Measurements from ENCODE around the gene ATXN7L3.

ATXN7L3 gene

DNA sequence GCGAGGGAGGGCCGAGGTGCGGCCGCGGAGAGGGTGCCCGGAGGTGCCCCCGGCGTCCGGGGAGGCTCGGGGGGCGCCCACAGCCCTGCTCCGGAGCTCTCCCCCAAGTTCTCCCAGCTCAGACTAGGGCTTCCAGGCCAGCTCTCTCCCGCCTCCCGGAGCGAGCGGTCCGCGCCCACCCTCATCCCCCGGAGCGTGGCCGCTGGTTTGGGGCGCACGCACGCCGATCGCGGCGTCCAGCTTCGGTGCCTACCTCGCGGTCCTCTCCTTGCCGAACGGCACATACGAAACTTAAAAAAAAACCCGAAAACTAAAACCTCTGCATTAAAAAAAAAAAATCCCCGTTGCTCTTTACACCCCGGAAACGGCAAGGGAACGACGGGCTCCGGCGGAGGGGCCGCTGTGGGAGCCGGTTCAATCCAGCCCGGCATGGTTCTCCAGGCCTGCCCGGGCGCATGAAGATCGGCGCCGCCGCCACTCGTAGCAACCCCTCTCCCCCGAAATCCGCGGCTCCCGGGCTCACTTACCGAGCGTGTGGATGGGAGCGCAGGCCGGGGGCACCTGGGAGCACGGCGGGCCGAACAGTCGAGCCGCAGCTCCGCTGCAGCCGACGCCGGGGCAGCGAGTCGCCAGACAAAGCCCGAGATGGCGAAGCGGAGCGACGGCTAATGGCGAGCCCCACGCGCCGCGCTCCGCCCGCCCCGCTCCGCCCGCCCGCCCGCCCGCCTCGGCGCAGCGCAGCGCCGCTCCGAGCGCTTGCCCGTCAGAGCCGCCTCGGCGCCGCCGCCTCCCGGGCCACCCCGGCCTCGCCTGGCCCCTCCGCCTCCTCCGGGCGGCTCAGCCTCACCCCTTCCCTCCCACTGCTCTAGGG lies 20.8 kb upstream of the ATXN7L3 start:
- Histone ChIP-seq H3K4me3 (peak overlapping the region; percentile 98), H3K36me3 (ENCODE audit: insufficient read depth, low read length) (peaks cover 22% of the 10 kb centered on the region), H3K27ac (peak overlapping the region; percentile 98), H3K9me3 (ENCODE audit: low read depth, low read length) (no peaks in the 10 kb centered on the region), H3K9ac (ENCODE audit: insufficient read length) (peak overlapping the region; percentile 99)
- no peak for TF ChIP-seq EZH2 (IDR thresholded peaks at IDR 0.05)
- TF ChIP-seq POLR2AphosphoS5 (IDR thresholded peaks at IDR 0.05; ENCODE audit: borderline replicate concordance, low read depth, low read length) = peak; percentile 51; the same call in 1 of the 2 replicates
- DNase-seq (ENCODE audit: low read depth, low spot score) = no peak

DNA sequence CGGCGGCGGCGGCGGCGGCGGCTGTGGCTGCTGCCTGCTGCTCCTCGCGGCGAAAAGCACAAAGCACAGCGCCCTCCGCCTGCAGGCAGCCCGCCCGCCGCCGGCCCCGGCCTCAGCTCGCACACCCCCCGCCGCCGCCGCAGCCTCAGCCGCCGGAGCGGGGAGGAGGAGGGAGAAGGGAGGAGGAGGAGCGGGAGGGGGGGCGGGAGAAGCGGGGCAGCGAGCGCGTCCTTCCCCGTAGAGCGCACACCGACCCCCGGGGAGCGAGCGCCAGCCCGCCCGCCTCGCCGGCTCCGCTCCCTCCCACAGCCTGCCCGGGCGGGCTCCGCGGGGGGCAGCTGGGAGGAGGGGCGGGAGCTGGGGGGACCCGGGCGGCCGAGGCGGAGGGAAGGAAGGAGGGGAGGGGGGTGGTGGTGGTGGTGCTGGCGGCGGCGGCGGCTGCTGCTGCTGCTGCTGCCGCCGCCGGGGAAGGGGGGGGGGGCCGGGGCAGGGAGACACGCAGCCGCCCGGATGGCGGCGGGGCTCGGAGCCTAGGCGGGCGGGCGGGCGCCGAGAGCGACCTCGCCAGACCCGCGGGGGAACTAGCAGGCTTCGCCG lies 20.0 kb upstream of the ATXN7L3 start, which contains the start of gene UBTF:
UBTF (minus strand) TSS at position 60 of the 597 bp plus-strand sequence. CDS start 1,446 bp downstream, outside the sequence.
- Histone ChIP-seq H3K36me3 (ENCODE audit: insufficient read depth, low read length) (peaks cover 30% of the 10 kb centered on the region), H3K4me3 (peak within 1 kb of the TSS; percentile 98), H3K9ac (ENCODE audit: insufficient read length) (peak within 1 kb of the TSS; percentile 99), H3K9me3 (ENCODE audit: low read depth, low read length) (no peaks in the 10 kb centered on the region), H3K27ac (peak within 1 kb of the TSS; percentile 98)
- TF ChIP-seq FOXP2 (optimal IDR thresholded peaks at IDR 0.05; ENCODE audit: control extremely low read depth, extremely low read length, insufficient read depth) (no peak), POLR2AphosphoS5 (IDR thresholded peaks at IDR 0.05; ENCODE audit: borderline replicate concordance, low read depth, low read length) (0 out of 2 replicates have a peak, but pooled peaks have one; percentile 2), EZH2 (IDR thresholded peaks at IDR 0.05) (no peak)
- DNase-seq (ENCODE audit: low read depth, low spot score) = no peak

DNA sequence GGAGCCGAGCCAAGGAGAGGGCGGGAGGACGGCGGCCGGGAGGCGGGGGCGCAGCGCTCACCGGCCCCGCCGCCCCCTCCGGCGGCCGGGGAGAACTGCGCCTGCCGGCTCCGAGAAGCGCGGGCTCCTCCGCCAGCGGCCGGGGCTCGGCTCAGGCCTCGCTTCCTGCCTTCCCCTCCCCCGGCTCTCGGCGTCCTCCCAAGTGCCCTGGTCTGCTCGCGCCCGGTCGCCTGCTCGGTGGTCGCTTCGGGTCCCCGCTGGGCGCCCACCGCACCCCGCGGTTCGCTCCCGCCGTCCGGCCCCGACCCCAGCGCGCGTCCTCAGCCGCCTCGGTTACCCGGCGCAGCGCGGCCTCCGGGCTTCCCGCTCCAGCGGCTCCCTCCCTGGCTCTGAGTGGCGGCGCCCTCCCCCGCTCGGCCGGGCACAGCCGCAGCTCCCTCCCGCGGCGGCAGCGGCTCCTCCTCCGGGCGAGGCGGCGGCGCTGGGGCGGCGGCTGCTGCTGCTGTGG lies 19.5 kb upstream of the ATXN7L3 start:
- Histone ChIP-seq H3K36me3 (ENCODE audit: insufficient read depth, low read length) (peaks cover 35% of the 10 kb centered on the region), H3K9ac (ENCODE audit: insufficient read length) (peak overlapping the region; percentile 93), H3K27ac (peak overlapping the region; percentile 98), H3K9me3 (ENCODE audit: low read depth, low read length) (no peaks in the 10 kb centered on the region), H3K4me3 (peak overlapping the region; percentile 98)
- no peak for DNase-seq (ENCODE audit: low read depth, low spot score)
- TF ChIP-seq FOXP2 (optimal IDR thresholded peaks at IDR 0.05; ENCODE audit: control extremely low read depth, extremely low read length, insufficient read depth) = no peak
- no peak for TF ChIP-seq POLR2AphosphoS5 (IDR thresholded peaks at IDR 0.05; ENCODE audit: borderline replicate concordance, low read depth, low read length)
- no peak for TF ChIP-seq EZH2 (IDR thresholded peaks at IDR 0.05)

DNA sequence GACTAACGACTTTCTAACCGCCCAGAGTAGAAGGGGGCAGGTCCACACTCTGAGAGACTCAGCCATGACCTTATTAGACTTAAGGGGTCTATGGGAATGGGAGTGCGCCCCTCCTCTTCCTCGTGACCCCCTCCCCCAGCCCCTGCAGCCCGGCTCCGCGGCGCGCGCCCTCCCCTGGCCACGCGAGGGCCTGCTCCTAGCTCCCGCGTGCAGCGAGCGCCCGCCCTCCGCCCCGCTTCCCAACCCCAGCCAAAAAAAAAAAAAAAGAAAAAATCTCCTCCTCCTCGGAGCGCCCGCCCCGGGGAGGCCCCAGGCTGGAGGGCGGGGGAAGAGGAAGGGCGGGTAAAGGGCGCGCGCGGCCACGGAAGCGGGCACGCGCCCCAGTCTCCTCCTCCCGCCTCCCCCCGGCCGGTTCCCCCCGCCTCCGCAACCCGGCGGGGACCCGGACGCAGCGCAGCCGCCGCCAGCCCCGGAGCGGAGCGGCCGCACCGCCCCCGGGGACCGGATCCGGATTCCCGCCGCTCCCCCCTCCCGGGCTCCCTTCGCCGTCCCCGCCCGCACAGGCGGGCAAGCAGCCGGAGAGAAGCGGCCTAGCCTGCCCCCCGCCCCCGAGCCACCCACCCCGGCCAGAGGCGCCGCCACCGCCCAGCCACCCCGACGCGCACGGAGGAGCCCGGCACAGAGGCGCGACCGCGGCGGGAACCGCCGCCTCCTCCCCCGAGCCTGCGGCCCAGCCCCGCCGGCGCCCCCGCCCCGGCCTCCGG lies 18.8 kb upstream of the ATXN7L3 start:
- TF ChIP-seq EZH2 (IDR thresholded peaks at IDR 0.05) (no peak), POLR2AphosphoS5 (IDR thresholded peaks at IDR 0.05; ENCODE audit: borderline replicate concordance, low read depth, low read length) (peak; percentile 45)
- Histone ChIP-seq H3K4me3 (peak overlapping the region; percentile 98), H3K27ac (peak overlapping the region; percentile 98), H3K36me3 (ENCODE audit: insufficient read depth, low read length) (peaks cover 41% of the 10 kb centered on the region), H3K9ac (ENCODE audit: insufficient read length) (peak overlapping the region; percentile 93), H3K9me3 (ENCODE audit: low read depth, low read length) (no peaks in the 10 kb centered on the region)
- no peak for DNase-seq (ENCODE audit: low read depth, low spot score)

DNA sequence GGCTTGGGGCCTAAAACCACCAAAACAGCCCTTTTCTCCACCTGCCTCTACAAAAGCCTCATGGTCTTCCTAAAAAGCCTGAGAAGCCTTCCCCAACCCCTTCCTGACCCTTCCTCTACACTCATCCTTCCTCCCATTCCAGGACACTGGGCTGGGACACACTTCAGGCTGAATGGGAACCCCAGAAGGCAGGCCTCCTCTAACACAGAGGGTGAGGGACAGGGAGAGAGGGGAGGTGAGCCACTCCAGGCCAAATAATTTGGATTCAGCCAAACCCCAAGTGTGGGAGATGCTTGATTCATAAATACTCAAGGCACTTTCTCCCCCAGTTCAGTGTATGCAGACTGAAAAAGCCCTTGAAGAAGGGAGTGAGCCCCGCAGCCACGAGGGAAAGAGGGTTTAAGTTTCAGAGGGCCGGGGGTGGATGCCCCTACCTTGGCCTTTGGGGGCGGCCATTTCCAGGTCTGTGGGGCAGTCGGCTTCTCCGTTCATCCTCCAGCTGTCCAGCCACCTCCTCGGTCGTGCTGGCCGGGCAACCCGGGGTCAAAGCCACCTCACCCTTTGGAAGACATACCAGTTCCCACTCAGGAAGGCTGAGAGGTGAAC lies 18.2 kb upstream of the ATXN7L3 start:
- no peaks in the 10 kb centered on the region for H3K9me3 ChIP-seq (ENCODE audit: low read depth, low read length)
- H3K4me3 ChIP-seq = peak overlapping the region; percentile 98
- peak overlapping the region; percentile 87 for H3K27ac ChIP-seq
- TF ChIP-seq POLR2AphosphoS5 (IDR thresholded peaks at IDR 0.05; ENCODE audit: borderline replicate concordance, low read depth, low read length) (no peak), FOXP2 (optimal IDR thresholded peaks at IDR 0.05; ENCODE audit: control extremely low read depth, extremely low read length, insufficient read depth) (no peak), EZH2 (IDR thresholded peaks at IDR 0.05) (no peak)
- H3K9ac ChIP-seq (ENCODE audit: insufficient read length) = peak overlapping the region; percentile 89
- H3K36me3 ChIP-seq (ENCODE audit: insufficient read depth, low read length) = peaks cover 48% of the 10 kb centered on the region
- DNase-seq (ENCODE audit: low read depth, low spot score) = no peak

DNA sequence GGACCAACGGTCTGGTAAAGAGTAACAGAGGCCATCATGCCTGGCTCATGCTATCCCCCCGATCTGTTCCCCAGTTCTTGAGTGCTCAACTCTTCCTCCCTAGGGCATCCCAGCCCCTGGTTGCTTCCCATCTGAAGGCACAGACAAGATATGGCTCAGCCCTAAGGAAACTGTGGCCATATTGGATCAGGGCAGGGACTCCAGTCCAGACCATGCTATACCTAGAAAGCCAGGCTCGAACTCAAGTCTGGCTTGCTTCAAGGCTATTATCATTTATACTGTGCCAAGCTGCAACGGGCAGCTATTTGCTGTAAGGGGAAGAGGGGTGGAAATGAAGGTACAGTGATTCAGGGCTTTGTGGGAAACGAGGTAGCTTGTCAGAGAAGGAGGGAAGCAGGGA lies 17.0 kb upstream of the ATXN7L3 start:
- H3K9ac ChIP-seq (ENCODE audit: insufficient read length) = peak overlapping the region; percentile 89
- no peak overlapping the region for H3K27ac ChIP-seq
- peaks cover 56% of the 10 kb centered on the region for H3K36me3 ChIP-seq (ENCODE audit: insufficient read depth, low read length)
- no peak for DNase-seq (ENCODE audit: low read depth, low spot score)
- peak overlapping the region; percentile 98 for H3K4me3 ChIP-seq
- H3K9me3 ChIP-seq (ENCODE audit: low read depth, low read length) = no peaks in the 10 kb centered on the region
- TF ChIP-seq EZH2 (IDR thresholded peaks at IDR 0.05) (no peak), FOXP2 (optimal IDR thresholded peaks at IDR 0.05; ENCODE audit: control extremely low read depth, extremely low read length, insufficient read depth) (no peak), POLR2AphosphoS5 (IDR thresholded peaks at IDR 0.05; ENCODE audit: borderline replicate concordance, low read depth, low read length) (no peak)

DNA sequence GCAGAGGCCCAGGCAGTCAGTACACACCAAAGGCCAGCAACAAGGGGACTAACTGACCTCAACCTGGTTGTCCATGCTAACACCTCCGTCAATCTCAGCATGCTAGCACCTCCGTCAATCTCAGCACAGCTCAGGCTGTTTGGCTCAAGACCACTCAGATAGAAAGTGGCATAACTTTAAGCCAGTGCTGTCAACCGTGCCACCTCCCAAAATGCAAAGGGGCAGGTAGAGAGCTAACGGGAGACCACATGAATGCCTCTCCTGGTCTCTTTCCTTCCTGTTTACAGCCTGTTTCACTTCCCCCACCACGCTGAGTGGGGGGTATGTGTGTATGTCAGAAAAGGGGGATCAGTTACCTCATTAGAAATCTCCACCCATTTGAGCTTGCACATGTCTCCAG lies 16.5 kb upstream of the ATXN7L3 start:
- Histone ChIP-seq H3K4me3 (no peak overlapping the region), H3K36me3 (ENCODE audit: insufficient read depth, low read length) (peaks cover 61% of the 10 kb centered on the region), H3K27ac (no peak overlapping the region), H3K9me3 (ENCODE audit: low read depth, low read length) (no peaks in the 10 kb centered on the region), H3K9ac (ENCODE audit: insufficient read length) (no peak overlapping the region)
- TF ChIP-seq EZH2 (IDR thresholded peaks at IDR 0.05) (no peak), FOXP2 (optimal IDR thresholded peaks at IDR 0.05; ENCODE audit: control extremely low read depth, extremely low read length, insufficient read depth) (no peak), POLR2AphosphoS5 (IDR thresholded peaks at IDR 0.05; ENCODE audit: borderline replicate concordance, low read depth, low read length) (no peak)
- DNase-seq (ENCODE audit: low read depth, low spot score) = no peak

Data from SK-N-MC (cell line).